ENCODE results near the gene NPHP4.
"Not testable (repeated sequence)": the region's sequence is repeated elsewhere in the genome, so short reads cannot be mapped to it uniquely, and the experiment has no call there.

NPHP4 gene

DNA sequence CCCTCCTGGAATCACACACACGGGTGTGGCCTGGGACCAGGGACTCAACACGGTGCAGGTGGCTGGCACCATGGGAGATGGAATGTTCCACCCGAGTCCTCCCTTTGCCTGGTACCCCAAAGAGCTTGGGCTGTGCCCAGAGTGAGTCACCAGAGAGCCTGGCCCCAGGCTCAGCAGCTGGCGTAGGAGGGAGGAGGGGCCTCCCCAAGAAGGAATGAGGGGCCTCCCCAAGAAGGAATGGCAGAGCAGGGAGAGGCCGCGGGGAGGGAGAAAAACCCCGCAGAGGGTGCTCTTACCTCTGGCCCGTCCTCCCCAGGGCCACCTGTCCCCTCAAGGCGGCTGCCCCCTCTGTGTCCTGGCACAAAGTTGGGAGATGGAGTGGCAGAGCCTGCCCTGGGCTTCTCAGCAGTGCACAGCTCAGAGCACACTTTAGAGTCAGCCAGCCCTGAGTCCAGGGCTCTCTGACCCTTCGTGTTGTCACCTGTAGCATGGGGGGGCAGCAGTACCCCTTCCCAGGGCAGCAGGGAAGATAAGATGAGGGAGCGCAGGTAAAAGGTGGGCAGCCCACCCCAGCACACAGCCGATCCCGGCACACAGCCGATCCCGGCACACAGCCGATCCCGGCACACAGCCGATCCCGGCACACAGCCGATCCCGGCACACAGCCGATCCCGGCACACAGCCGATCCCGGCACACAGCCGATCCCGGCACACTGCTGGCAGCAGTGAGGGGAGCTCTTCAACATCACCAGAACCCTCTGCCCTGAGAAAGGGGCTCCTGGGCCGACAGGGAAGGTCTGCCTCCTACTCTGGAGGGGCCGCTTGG is 33.3 kb upstream of the NPHP4 start:
- TF ChIP-seq, protein P1, sequence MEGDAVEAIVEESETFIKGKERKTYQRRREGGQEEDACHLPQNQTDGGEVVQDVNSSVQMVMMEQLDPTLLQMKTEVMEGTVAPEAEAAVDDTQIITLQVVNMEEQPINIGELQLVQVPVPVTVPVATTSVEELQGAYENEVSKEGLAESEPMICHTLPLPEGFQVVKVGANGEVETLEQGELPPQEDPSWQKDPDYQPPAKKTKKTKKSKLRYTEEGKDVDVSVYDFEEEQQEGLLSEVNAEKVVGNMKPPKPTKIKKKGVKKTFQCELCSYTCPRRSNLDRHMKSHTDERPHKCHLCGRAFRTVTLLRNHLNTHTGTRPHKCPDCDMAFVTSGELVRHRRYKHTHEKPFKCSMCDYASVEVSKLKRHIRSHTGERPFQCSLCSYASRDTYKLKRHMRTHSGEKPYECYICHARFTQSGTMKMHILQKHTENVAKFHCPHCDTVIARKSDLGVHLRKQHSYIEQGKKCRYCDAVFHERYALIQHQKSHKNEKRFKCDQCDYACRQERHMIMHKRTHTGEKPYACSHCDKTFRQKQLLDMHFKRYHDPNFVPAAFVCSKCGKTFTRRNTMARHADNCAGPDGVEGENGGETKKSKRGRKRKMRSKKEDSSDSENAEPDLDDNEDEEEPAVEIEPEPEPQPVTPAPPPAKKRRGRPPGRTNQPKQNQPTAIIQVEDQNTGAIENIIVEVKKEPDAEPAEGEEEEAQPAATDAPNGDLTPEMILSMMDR (conservative IDR thresholded peaks at IDR 0.05; ENCODE audit: low read depth), result no peak
- peak overlapping the region; percentile 94 for H3K27ac ChIP-seq
- ChIA-PET CTCF (interaction anchor here (0.6 to 2.5 kb wide), 4 partner anchors 9 to 326 kb away, joined by 3 to 7 read pairs (median 3); no protein-coding TSS in a partner anchor), POLR2A (ENCODE audit: low non-redundant PET) (no interaction called here)
- peak; percentile 82 for DNase-seq (ENCODE audit: low spot score)

DNA sequence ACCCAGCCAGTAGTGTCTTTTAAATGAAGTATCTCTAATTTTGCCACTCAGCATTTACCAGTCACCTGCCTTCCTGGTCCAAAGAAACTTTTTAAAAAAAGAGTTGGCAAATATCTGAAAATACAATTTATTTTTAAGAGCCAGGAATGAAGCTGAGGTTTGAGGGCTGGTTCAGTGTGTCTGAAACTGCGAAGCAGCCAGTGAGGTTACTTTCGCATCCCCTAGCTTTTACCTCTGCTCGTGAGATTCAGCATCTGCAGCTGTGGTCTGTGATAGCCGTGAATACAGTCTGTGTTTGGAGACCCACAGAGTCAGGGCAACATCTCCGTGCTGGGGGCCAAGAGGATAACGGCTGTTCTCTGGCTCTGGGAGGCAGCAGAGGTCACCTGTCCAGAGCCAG is 32.2 kb upstream of the NPHP4 start:
- ChIA-PET CTCF (interaction anchor here (1.0 to 2.5 kb wide), 3 partner anchors 10 to 29 kb away, joined by 3 to 7 read pairs (median 4); no protein-coding TSS in a partner anchor), POLR2A (ENCODE audit: low non-redundant PET) (no interaction called here)
- DNase-seq (ENCODE audit: low spot score), result no peak
- H3K27ac ChIP-seq, result peak overlapping the region; percentile 94
- TF ChIP-seq, protein P1 (conservative IDR thresholded peaks at IDR 0.05; ENCODE audit: low read depth), result no peak

DNA sequence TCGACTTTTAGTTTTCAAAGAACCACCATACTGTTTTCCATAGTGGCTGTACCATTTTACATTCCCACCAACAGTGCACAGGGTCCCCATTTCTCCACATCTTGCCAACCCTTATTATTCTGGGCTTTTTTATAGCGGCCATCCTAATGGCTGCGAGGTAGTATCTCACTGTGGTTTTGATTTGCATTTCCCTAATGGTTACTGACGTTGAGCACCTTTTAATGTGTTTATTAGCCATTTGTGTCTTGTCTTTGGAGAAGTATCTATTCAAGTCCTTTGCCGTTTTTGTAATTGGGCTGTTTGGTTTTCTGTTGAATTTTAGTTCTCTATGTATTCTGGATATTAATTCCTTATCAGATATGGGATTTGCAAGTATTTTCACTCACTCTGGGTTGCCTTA is 31.1 kb upstream of the NPHP4 start:
- TF ChIP-seq, protein P1 (conservative IDR thresholded peaks at IDR 0.05; ENCODE audit: low read depth), result no peak
- DNase-seq (ENCODE audit: low spot score), result no peak
- CTCF ChIA-PET, result interaction anchor here (0.6 to 2.5 kb wide), 2 partner anchors 11 to 187 kb away, joined by 7 read pairs; no protein-coding TSS in a partner anchor
- POLR2A ChIA-PET (ENCODE audit: low non-redundant PET), result no interaction called here
- H3K27ac ChIP-seq, result no peak overlapping the region

DNA sequence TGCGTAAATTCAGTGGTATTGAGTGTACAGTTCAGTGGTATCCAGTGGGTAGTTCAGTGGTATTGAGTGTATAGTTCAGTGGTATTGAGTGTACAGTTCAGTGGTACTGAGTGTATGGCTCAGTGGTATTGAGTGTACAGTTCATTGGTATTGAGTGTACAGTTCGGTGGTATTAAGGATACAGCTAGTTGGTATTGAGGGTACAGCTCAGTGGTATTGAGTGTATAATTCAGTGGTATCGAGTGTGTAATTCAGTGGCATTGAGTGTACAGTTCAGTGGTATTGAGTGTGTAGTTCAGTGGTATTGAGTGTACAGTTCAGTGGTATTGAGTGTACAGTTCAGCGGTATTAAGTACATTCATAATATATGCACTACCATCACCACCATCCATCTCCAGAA is 30.0 kb upstream of the NPHP4 start:
- CTCF ChIA-PET, result no interaction called here
- POLR2A ChIA-PET (ENCODE audit: low non-redundant PET), result no interaction called here
- TF ChIP-seq, protein P1 (conservative IDR thresholded peaks at IDR 0.05; ENCODE audit: low read depth), result no peak

DNA sequence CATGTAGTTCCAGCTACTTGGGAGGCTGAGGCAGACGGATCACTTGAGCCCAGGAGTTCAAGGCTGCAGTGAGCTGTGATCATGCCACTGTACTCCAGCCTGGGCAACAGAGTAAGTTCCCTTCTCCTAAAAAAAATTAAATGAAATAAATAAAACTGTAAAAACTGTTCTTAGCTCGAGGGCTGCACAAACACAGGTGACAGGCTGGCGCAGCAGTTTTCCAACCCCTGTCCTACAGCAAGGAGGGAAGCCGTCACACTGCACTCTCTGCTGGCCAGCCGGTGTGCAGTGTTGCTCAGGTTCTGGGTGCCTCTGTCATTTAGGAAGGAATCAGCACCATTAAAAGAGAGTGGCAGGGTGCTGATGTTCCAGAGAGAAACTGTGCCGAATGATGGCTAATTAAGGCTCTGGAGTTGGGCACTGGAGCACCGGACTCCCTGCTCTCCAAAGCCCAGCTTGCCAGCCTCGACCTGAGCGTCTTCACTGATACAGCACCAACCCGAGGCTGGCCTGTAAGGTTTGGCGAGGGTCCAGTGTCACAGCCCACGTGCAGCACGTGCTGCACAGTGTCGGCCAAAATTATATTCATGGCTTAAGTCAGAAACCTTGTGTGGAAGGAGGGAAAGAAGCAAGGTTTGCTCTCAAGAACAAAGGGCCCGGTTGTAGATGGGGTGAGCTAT is 27.1 kb upstream of the NPHP4 start:
- DNase-seq (ENCODE audit: low spot score), result no peak
- H3K27ac ChIP-seq, result no peak overlapping the region
- TF ChIP-seq, protein P1 (conservative IDR thresholded peaks at IDR 0.05; ENCODE audit: low read depth), result no peak
- ChIA-PET CTCF (interaction anchor here (0.6 kb wide), 1 partner anchor 66 kb away, joined by 5 read pairs; no protein-coding TSS in a partner anchor), POLR2A (ENCODE audit: low non-redundant PET) (no interaction called here)

More for the DNA sequence above, 30.0 kb upstream of the NPHP4 start:
- H3K27ac ChIP-seq, result no peak overlapping the region
- no peak for DNase-seq (ENCODE audit: low spot score)

DNA sequence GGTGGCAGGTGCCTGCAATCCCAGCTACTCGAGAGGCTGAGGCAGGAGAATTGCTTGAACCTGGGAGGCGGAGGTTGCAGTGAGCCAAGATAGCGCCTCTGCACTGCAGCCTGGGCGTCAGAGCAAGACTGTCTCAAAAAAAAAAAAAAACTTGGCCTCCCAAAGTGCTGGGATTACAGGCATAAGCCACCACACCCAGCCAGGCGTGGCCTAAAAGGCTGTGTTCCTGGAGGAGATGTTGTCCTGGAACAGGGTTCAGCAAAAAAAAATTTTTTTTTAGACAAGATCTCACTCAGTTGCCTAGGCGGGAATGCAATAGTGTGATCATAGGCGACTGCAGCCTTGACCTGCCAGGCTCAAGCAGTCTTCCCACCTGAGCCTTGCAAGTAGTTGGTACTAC is 25.4 kb upstream of the NPHP4 start:
- H3K27ac ChIP-seq, result peak overlapping the region; percentile 77
- DNase-seq (ENCODE audit: low spot score); POLR2A ChIA-PET (ENCODE audit: low non-redundant PET): not testable (repeated sequence)
- CTCF ChIA-PET, result interaction anchor here (0.6 kb wide), 1 partner anchor 1251 kb away, joined by 4 read pairs; no protein-coding TSS in a partner anchor

All from RWPE1 (cell line).